Right lobe of liver (tissue), 6 donors: ENCODE results near the gene GIT1. TPM values are rescaled to one million over a fixed set of nuclear protein-coding genes. Genes with fewer than 3 reads are reported as not detected.

Experiments
- ATAC-seq, 4 donors: fragments of 200-7000 bp; cut with Tn5 transposase; one replicate each; pipeline ENCODE4 v1.9.1; 2020; ENCODE audit warnings: mild to moderate bottlenecking in 4 of 4, moderate library complexity in 4 of 4
- DNase-seq, 3 donors: peaks; one replicate each; pipeline ENCODE4 v3.0.0-alpha.2; 2020
- H3K27ac ChIP-seq, 3 donors: fragments of 200-600 bp; one replicate each; pipeline ENCODE4 v1.8.0; 2022
- H3K27me3 ChIP-seq, 2 donors: fragments of 200-600 bp; one replicate each; pipeline ENCODE4 v1.8.0; 2022
- H3K36me3 ChIP-seq, 4 donors: fragments of 200-600 bp; sonication (generic) in 1 of 4; one replicate each; pipeline versions ENCODE4 v1.5.1 to v1.8.0; 2017 to 2022; ENCODE audit warnings: control low read depth in 1 of 4
- H3K4me1 ChIP-seq, 4 donors: fragments of 200-600 bp; sonication (generic) in 1 of 4; one replicate each; pipeline versions ENCODE4 v1.5.1 to v1.8.0; 2017 to 2022; ENCODE audit warnings: control low read depth in 1 of 4
- H3K4me3 ChIP-seq, 3 donors: fragments of 200-600 bp; one replicate each; pipeline ENCODE4 v1.8.0; 2022
- H3K9me3 ChIP-seq, 4 donors: fragments of 200-600 bp; sonication (generic) in 1 of 4; one replicate each; pipeline versions ENCODE4 v1.5.1 to v1.8.0; 2017 to 2022; ENCODE audit warnings: control low read depth in 1 of 4
- CTCF ChIP-seq, 4 donors: fragments of 200-600 bp in 3 of 4; fragments of 450-650 bp in 1 of 4; IDR thresholded peaks; one replicate each; pipeline versions ENCODE4 v1.5.1 to v1.8.0; 2016 to 2022; ENCODE audit warnings: antibody characterized with exemption in 4 of 4, mild to moderate bottlenecking in 2 of 4
- POLR2A ChIP-seq: fragments of 450-650 bp; IDR thresholded peaks from one replicate; pipeline ENCODE4 v1.6.1; 2017; ENCODE audit warnings: antibody characterized with exemption, mild to moderate bottlenecking
- whole genome bisulfite sequencing: methylation state at CpG from one replicate; pipeline ENCODE4 v1.1.6; 2018; ENCODE audit warnings: low coverage, low lambda C conversion rate; ENCODE audit not compliant: insufficient coverage; ENCODE audit errors: missing lambda C conversion rate; 5-methylcytosine and 5-hydroxymethylcytosine counted together
- intact Hi-C, 2 donors: fragments of 100-400 bp; cut with DNase I; formaldehyde crosslinking; loops; one replicate each; pipeline versions ENCODE4 v1.11.2 to v1.14.1; 2022
- total RNA-seq, 6 experiments: library from RNA; depleted of rRNA in 2 of 6; stranded (reverse); fragments of >200 nt in 2 of 6; fragmentation: NEBNext Ultra II Directional in 3 of 6; extraction: Animal tissue kit (Norgen Biotek cat#: 25700) in 3 of 6; gene quantifications; one replicate each; pipeline versions ENCODE4 v1.1.0 to v1.2.4, GENCODE V29; 2016 to 2023
- donor health status: DM: no; HTN: yes; CAD: no.
- donor health status: DM: no; HTN: no; CAD: no.
- donor health status: DM: no; HTN: no; CAD: no.
- donor health status: DM: no; HTN: yes; CAD: no.
- donor health status: DM: no; HTN: yes; CAD: no.

Gene GIT1
- total RNA-seq, 6 experiments from 2014 or later: 7.1 to 15.9 (median 8.7) TPM

- Histone ChIP-seq H3K36me3 (peaks cover 0 to 13% (median 0%) of the 10 kb centered on the region in 4 donors), H3K4me3 (peak overlapping the region in 2 of 3 donors; percentile 42 to 52), H3K27me3 (no peaks in the 10 kb centered on the region), H3K9me3 (no peaks in the 10 kb centered on the region), H3K27ac (peak overlapping the region in 2 of 3 donors; percentile 39 to 40), H3K4me1 (peaks cover 0 to 36% (median 15%) of the 10 kb centered on the region in 4 donors)
- intact Hi-C loops: no loop called here
- 14% methylated on average over 21 of the region's 62 CpGs for WGBS
- peak; percentile 69 to 83 (median 75) for TF ChIP-seq CTCF (IDR thresholded peaks at IDR 0.05)
- no peak for TF ChIP-seq POLR2A
- peak; percentile 43 to 66 (median 59) for ATAC-seq
- DNase-seq: peak; percentile 74 to 77 (median 75)
Observed at GRCh38 chr17:29572691-29573557, 16.5 kb downstream of the GIT1 start.

GRCh38 chr17:29571883-29572681 lies 17.4 kb downstream of the GIT1 start:
- DNase-seq (peak; percentile 33 to 60 (median 51)), ATAC-seq (peak; percentile 5 to 37 (median 29))
- Histone ChIP-seq H3K4me3 (peak overlapping the region in 2 of 3 donors; percentile 42 to 52), H3K4me1 (peaks cover 0 to 36% (median 15%) of the 10 kb centered on the region in 4 donors), H3K9me3 (no peaks in the 10 kb centered on the region), H3K36me3 (peaks cover 0 to 13% (median 0%) of the 10 kb centered on the region in 4 donors), H3K27ac (peak overlapping the region in 2 of 3 donors; percentile 39 to 40), H3K27me3 (no peaks in the 10 kb centered on the region)
- intact Hi-C loops: no loop called here
- TF ChIP-seq POLR2A: no peak
- no peak for TF ChIP-seq CTCF (IDR thresholded peaks at IDR 0.05)
- 76% methylated on average over 6 of the region's 30 CpGs for WGBS

- Histone ChIP-seq H3K36me3 (peaks cover 0 to 10% (median 0%) of the 10 kb centered on the region in 4 donors), H3K27me3 (no peaks in the 10 kb centered on the region), H3K4me1 (peaks cover 0 to 36% (median 15%) of the 10 kb centered on the region in 4 donors), H3K9me3 (no peaks in the 10 kb centered on the region), H3K27ac (no peak overlapping the region), H3K4me3 (no peak overlapping the region)
- intact Hi-C loops: no loop called here
- 95% methylated on average over 3 of the region's 6 CpGs for WGBS
- DNase-seq (no peak), ATAC-seq (no peak)
- TF ChIP-seq POLR2A (no peak), CTCF (IDR thresholded peaks at IDR 0.05) (no peak)
Observed at GRCh38 chr17:29571486-29571882, 18.0 kb downstream of the GIT1 start.

- TF ChIP-seq CTCF (IDR thresholded peaks at IDR 0.05) (no peak), POLR2A (no peak)
- no peak overlapping the region for H3K27ac ChIP-seq
- intact Hi-C loops: no loop called here
- no peaks in the 10 kb centered on the region for H3K27me3 ChIP-seq
- peaks cover 0 to under 1% (median 0%) of the 10 kb centered on the region in 4 donors for H3K36me3 ChIP-seq
- ATAC-seq (no peak), DNase-seq (no peak)
- no peak overlapping the region for H3K4me3 ChIP-seq
- 91% methylated on average over 6 of the region's 7 CpGs for WGBS
- peaks cover 0 to 36% (median 16%) of the 10 kb centered on the region in 4 donors for H3K4me1 ChIP-seq
- no peaks in the 10 kb centered on the region for H3K9me3 ChIP-seq
Observed at GRCh38 chr17:29570521-29570920, 18.9 kb downstream of the GIT1 start.
